ENCODE measurements around the gene GRAMD1B. TPM values are rescaled to one million over a fixed set of nuclear protein-coding genes. Genes with fewer than 3 reads are reported as not detected.

GRAMD1B gene
- total RNA-seq, 4 donors from 2014 or later, result 2.2 to 4.0 (median 3.5) TPM

- H3K36me3 ChIP-seq, result no peaks in the 10 kb centered on the region
- H3K27me3 ChIP-seq, result no peaks in the 10 kb centered on the region
- intact Hi-C loops (cut with DNase I), result no loop called here
- H3K9me3 ChIP-seq, result no peaks in the 10 kb centered on the region
- no peak overlapping the region for H3K4me3 ChIP-seq
- H3K4me1 ChIP-seq, result peaks cover 24 to 33% (median 32%) of the 10 kb centered on the region in 4 donors
- DNase-seq (ENCODE audit: extremely low spot score), result no peak
- no peak overlapping the region for H3K27ac ChIP-seq (replicated peaks in 1 of 4)
- WGBS, result 100% methylated on average over 3 of the region's 3 CpGs
- TF ChIP-seq EP300 (IDR thresholded peaks at IDR 0.05), result no peak
- no peak for TF ChIP-seq POLR2AphosphoS5 (IDR thresholded peaks at IDR 0.05)
- TF ChIP-seq CTCF (IDR thresholded peaks at IDR 0.05), result no peak
- TF ChIP-seq POLR2A (IDR thresholded peaks at IDR 0.05; ENCODE audit: low read depth), result no peak
Observed at GRCh38 chr11:123564221-123564620, 134.2 kb downstream of the GRAMD1B start.

- Histone ChIP-seq H3K27me3 (peaks cover 0 to 7% (median 0%) of the 10 kb centered on the region in 4 donors), H3K27ac (replicated peaks in 1 of 4) (no peak overlapping the region), H3K4me3 (no peak overlapping the region), H3K36me3 (no peaks in the 10 kb centered on the region), H3K9me3 (no peaks in the 10 kb centered on the region), H3K4me1 (peaks cover 4 to 10% (median 6%) of the 10 kb centered on the region in 4 donors)
- TF ChIP-seq CTCF (IDR thresholded peaks at IDR 0.05), result no peak
- no peak for TF ChIP-seq POLR2AphosphoS5 (IDR thresholded peaks at IDR 0.05)
- no peak for TF ChIP-seq POLR2A (IDR thresholded peaks at IDR 0.05; ENCODE audit: low read depth)
- TF ChIP-seq EP300 (IDR thresholded peaks at IDR 0.05), result no peak
- 84% methylated on average over 4 of the region's 4 CpGs for WGBS
- DNase-seq (ENCODE audit: extremely low spot score), result no peak
- intact Hi-C loops (cut with DNase I), result no loop called here
Observed at GRCh38 chr11:123566852-123567251, 136.8 kb downstream of the GRAMD1B start.

DNA sequence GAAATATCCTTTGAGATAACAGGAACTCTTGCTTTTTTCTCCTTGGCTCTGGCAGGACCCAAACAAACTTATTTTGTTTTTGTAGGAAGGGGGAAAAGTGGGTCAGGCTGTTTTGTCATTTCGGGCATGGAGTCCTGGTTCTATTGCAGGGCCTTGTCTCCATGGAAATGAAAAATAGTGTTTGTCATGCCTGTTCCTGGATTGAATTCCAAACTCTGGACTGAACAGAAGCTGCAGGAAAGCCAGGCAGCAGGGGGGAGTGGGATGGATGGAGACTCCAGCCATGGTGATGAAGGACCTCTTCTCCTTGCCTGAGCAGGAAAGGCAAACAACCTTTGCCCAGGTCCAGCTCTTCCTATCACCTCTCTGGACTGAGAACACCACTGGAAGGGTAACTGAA, 137.4 kb downstream of the GRAMD1B start:
- intact Hi-C loops (cut with DNase I), result no loop called here
- WGBS, result 57% methylated on average over 1 of the region's 1 CpG

GRCh38 chr11:123568367-123568870, 138.3 kb downstream of the GRAMD1B start:
- 78% methylated on average over 7 of the region's 7 CpGs for WGBS
- DNase-seq (ENCODE audit: extremely low spot score), result no peak
- Histone ChIP-seq H3K9me3 (no peaks in the 10 kb centered on the region), H3K4me1 (no peaks in the 10 kb centered on the region), H3K36me3 (no peaks in the 10 kb centered on the region), H3K27me3 (peaks cover 0 to 12% (median 0%) of the 10 kb centered on the region in 4 donors), H3K27ac (replicated peaks in 1 of 4) (no peak overlapping the region), H3K4me3 (no peak overlapping the region)
- TF ChIP-seq POLR2AphosphoS5 (IDR thresholded peaks at IDR 0.05), result no peak
- TF ChIP-seq EP300 (IDR thresholded peaks at IDR 0.05), result no peak
- no peak for TF ChIP-seq POLR2A (IDR thresholded peaks at IDR 0.05; ENCODE audit: low read depth)
- no peak for TF ChIP-seq CTCF (IDR thresholded peaks at IDR 0.05)
- intact Hi-C loops (cut with DNase I), result no loop called here

More for the DNA sequence above, 137.4 kb downstream of the GRAMD1B start:
- no peak overlapping the region for H3K27ac ChIP-seq (replicated peaks in 1 of 4)
- H3K4me1 ChIP-seq, result peaks cover 0 to 5% (median under 1%) of the 10 kb centered on the region in 4 donors
- H3K4me3 ChIP-seq, result no peak overlapping the region
- no peak for DNase-seq (ENCODE audit: extremely low spot score)
- H3K36me3 ChIP-seq, result no peaks in the 10 kb centered on the region
- no peaks in the 10 kb centered on the region for H3K9me3 ChIP-seq
- peaks cover 0 to 7% (median 0%) of the 10 kb centered on the region in 4 donors for H3K27me3 ChIP-seq
- TF ChIP-seq POLR2AphosphoS5 (IDR thresholded peaks at IDR 0.05) (no peak), POLR2A (IDR thresholded peaks at IDR 0.05; ENCODE audit: low read depth) (no peak), EP300 (IDR thresholded peaks at IDR 0.05) (no peak), CTCF (IDR thresholded peaks at IDR 0.05) (no peak)

DNA sequence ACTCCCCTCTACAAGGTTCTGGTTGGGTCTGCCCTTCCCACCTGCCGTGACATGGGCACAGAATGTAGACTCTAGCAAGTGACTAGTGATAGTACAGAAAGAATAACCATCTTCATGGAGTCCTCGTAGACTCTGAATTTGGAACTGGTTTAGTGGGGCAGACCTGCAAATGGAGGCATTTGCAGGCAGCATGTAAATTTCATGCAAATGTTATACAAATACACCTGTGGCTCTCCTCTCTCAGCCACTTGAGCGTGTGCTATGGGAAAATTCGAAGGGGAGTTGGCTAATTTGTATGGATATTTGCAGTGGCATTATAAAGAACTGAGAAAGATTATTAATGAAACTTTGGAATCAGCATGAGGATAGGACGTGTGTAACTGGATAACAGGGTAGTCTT, 139.3 kb downstream of the GRAMD1B start:
- H3K27ac ChIP-seq (replicated peaks in 1 of 4), result no peak overlapping the region
- peaks cover 0 to 12% (median 0%) of the 10 kb centered on the region in 4 donors for H3K27me3 ChIP-seq
- H3K4me1 ChIP-seq, result no peaks in the 10 kb centered on the region
- 91% methylated on average over 5 of the region's 5 CpGs for WGBS
- TF ChIP-seq POLR2AphosphoS5 (IDR thresholded peaks at IDR 0.05), result no peak
- no peak for TF ChIP-seq EP300 (IDR thresholded peaks at IDR 0.05)
- TF ChIP-seq CTCF (IDR thresholded peaks at IDR 0.05), result no peak
- no peak for TF ChIP-seq POLR2A (IDR thresholded peaks at IDR 0.05; ENCODE audit: low read depth)
- intact Hi-C loops (cut with DNase I), result no loop called here
- no peaks in the 10 kb centered on the region for H3K9me3 ChIP-seq
- H3K4me3 ChIP-seq, result no peak overlapping the region
- no peak for DNase-seq (ENCODE audit: extremely low spot score)
- H3K36me3 ChIP-seq, result no peaks in the 10 kb centered on the region
